HG03571 (cell line): Measurements from ENCODE around the gene MAN2A1.
"Not testable (repeated sequence)": the region's sequence is repeated elsewhere in the genome, so short reads cannot be mapped to it uniquely, and the experiment has no call there.

Source experiments
- ATAC-seq: cut with Tn5 transposase; IDR thresholded peaks from one replicate; pipeline ENCODE4 v1.9.1; 2021; ENCODE audit not compliant: unreplicated experiment

The MAN2A1 gene

DNA sequence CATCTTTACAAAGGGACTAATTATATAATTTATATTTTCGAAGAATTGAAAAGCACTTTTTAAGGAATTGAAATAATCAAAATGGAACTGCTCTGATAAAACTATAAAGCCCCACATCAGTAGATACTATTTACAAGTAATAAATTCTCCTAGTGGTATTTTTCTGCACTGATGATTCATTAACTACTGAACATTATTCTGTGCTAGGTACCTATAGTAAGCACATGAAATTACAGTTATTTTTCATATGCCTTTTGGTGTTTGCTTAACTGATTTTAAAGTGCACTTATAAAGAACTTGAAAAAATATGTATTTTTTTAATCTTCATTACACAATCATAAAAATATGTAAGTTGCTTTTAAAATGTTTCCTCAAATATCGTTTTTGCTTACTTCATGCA lies 123.0 kb downstream of the MAN2A1 start:
- ATAC-seq: no peak

DNA sequence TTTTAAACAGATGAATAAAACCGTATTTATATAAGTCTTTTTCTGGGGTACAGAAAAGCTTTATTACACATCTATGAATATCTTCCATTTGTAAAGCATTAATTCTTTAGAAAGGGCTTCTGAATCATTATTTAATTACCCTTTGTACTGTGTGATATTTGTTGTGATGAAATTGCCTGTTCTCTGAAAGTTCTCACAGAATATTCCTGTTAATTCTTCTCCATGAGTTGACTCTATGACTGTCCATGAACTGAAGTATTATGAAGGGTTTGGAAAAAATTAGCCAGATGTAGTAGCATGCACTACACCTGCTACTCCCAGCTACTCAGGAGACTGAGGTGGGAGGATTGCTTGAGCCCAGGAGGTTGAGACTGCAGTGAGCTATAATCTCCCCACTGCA lies 127.0 kb downstream of the MAN2A1 start:
- ATAC-seq: no peak

DNA sequence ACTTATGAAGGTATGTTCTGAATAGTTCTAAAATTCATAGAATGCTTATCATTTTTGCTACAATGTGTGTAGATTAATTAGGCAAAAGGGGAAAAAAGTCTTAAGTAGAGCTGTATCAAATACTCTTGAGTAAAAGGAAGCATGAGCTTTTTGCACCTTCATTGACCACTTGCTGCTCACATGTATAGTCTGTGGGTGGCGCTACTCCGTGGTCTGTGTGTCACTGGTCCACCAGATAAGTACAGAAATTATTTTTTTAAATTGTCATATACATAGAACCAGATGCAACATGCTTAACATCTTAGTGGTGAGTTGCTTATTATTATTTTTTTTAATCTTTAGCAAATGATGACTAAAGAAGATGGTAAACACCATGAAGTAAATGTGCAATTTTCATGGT lies 130.2 kb downstream of the MAN2A1 start:
- no peak for ATAC-seq

DNA sequence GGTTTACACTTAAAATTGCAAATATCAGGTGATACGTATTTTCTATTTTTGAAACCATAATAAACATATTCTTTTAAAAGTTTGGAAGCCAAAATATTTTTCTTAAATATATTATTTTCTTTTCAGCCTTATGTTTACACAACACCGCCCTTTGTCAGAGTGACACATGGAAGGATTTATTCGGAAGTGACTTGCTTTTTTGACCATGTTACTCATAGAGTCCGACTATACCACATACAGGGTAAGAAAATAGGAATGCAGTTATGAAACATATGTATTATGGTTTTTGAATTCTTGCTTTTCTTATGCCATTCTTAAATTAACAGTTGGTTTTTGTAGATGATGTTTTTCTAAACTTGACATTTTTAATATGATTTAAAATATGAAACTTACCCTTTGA lies 133.9 kb downstream of the MAN2A1 start:
- no peak for ATAC-seq

DNA sequence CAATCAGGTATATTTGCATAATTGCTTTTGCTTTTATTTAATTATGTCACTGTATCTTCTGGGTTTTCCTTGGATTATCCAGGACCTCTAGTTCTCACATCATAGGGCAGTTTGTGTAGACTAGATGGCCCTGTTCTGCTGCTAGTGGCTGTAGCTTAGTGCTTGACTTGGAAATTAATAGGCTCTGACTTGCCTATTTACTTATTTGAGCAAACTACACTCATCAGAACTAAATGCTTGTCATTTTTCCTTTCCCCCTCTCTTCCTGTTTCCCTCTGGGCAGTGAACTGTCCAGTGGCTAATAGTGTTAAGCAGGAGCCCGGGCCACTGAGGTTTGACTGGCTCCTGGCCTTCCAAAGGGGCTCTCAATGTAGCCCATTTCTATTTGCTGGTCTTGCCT lies 135.7 kb downstream of the MAN2A1 start:
- no peak for ATAC-seq

DNA sequence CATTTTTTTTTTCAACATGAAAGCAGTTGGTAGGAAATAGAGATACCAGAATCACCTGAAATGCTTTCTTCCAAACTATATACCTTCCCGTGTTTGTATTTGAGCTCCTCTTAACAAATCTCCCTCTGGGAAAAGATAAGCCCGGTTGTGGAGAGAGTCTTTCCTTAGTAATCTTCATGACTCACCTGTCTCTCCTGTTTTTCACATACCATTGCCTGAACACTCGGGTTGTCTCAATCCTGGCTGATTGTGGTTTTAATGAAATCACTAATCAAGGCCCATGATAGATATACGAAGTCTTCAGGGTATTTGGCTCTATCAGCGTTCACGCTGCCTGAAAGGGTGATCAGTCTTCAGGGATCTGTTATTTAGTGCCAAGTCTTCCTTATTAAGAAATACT lies 136.7 kb downstream of the MAN2A1 start:
- ATAC-seq: no peak

DNA sequence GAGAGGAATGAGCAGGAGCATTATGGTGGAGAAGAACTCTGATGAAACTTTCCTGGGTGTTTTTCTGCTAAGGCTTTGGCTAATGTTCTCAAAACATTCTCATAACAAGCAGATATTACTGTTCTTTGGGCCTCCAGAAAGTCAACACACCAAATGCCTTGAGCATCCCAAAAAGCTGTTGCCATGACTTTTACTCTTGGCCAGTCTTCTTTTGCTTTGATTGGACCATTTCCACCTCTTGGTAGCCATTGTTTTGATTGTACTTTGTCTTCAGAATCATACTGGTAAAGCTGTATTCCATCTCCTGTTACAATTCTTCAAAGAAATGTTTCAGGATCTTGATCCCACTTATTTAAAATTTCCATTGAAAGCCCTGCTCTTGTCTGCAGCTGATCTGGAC lies 139.6 kb downstream of the MAN2A1 start:
- no peak for ATAC-seq

DNA sequence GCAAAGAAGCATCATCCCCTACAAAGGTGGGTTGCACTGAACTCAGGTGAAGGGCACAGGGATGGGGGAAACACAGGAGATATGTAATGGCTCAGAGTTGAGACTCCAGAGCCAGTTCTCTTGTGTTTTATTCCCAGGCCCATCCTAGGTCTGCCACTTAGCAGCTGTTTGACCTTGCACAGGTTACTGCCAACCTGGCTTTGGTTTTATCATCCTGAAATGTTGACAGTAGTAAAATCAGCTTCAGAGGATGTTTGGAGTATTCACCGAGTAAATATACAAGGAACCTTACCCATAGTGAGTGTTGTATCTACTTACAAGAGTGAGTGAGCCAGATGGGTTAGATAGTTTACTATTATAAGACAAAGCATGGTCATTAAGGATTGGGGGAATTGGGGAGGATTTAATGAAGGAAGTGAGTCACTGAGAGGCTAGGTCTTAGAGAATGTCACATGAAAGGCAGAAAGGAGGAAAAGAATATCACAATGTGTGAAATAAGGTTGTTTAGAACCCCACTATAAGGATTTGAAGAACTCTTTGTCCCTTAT lies 141.3 kb downstream of the MAN2A1 start:
- ATAC-seq: no peak

DNA sequence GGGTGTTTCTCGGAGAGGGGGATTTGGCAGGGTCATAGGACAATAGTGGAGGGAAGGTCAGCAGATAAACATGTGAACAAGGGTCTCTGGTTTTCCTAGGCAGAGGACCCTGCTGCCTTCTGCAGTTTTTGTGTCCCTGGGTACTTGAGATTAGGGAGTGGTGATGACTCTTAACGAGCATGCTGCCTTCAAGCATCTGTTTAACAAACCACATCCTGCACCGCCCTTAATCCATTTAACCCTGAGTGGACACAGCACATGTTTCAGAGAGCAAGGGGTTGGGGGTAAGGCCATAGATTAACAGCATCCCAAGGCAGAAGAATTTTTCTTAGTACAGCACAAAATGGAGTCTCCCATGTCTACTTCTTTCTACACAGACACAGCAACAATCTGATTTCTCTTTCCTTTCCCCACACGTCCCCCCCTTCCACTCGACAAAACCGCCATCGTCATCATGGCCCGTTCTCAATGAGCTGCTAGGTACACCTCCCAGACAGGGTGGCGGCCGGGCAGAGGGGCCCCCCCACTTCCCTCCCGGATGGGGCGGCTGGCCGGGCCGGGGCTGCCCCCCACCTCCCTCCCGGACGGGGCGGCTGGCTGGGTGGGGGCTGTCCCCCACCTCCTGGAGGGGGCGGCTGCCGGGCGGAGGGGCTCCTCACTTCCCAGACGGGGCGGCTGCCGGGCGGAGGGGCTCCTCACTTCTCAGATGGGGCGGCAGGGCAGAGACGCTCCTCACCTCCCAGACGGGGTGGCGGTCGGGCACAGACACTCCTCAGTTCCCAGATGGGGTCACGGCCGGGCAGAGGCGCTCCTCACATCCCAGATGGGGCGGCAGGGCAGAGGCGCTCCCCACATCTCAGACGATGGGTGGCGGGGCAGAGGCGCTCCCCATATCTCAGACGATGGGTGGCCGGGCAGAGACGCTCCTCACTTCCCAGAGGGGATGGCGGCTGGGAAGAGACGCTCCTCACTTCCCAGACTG lies 142.8 kb downstream of the MAN2A1 start:
- ATAC-seq: not testable (repeated sequence)

DNA sequence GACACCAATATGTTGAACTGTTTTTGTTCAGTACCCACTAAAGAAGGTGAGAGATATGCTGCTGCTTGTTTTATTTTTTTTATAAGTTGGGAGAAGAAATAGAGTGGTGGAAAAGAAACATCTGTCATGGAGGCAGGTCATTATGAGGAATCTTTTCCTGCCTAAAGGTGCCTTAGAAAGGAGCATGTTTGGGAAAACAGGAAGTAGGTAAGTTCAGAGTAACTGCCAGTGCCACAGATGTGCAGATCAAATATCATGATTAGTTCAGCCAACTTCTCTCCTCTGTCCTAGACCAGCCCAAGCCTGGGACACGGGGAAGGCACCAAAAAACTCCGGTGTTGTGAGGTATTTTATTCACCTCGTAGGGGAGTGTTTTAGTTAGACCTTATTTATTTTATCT lies 144.2 kb downstream of the MAN2A1 start:
- no peak for ATAC-seq

DNA sequence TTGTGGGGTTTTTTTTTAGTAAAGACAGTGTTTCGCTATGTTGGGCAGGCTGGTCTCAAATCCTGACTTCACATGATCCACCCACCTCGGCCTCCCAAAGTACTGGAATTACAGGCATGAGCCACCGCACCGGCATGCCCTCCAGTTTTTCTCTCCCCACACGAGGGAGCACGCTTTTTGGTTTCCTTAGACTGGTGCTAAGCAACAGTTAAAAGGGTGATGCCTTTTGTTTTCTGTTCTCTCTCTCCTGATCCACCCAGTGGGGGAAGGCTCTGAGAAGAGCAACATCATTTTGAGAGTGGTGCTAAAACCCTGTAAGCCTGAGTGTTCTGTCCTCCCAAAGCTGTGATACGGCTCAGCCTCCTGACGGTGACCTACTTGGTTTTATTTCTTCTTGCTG lies 146.6 kb downstream of the MAN2A1 start:
- ATAC-seq: no peak

DNA sequence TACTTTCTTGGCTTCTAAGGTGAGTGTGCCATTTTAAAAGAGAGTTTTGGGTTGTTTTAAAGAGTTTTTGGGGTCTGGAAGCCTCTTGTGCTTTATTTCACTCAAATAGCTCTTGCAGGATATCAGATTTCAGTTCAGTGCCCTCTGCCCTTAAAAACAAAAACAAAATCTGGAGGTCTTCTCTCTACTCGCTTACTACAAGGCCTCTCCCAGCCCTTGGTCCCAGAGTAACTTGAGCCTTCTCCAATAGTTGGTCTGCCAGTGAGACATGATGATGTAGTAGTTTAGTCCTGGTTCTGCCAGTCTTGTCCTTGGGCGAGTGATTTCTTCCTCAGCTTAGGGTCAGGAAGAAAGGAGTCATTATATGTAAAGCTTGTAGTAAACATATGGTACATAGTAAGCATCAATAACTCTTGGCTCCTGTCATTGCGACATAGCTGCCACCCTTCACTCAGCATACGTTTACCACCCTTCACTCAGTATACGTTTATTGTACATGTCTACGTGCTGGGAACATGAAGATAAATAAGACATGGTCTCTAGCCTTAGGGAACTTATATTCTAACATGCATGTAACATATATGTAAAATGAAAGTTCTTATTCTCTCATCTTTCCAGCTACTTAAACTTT lies 147.6 kb downstream of the MAN2A1 start:
- no peak for ATAC-seq

DNA sequence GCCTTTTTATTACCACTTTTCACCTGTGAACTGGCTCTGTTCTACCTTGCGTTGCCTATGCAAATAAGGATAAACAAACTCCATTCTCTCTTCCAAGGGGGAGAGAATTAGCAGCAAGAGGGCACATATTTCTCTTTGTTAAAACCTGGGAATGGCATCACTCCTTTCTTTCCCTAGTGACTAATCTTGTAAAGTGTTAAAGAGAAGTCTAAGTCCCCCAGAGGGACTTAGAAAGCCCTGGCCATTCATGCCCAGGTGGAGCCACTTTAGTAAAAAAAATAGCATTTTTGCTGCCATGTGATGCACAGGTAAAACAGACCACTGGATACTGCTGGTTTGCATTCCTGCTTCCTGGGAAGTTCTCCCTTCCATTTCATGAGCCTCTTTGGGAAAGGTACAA lies 148.4 kb downstream of the MAN2A1 start:
- no peak for ATAC-seq

DNA sequence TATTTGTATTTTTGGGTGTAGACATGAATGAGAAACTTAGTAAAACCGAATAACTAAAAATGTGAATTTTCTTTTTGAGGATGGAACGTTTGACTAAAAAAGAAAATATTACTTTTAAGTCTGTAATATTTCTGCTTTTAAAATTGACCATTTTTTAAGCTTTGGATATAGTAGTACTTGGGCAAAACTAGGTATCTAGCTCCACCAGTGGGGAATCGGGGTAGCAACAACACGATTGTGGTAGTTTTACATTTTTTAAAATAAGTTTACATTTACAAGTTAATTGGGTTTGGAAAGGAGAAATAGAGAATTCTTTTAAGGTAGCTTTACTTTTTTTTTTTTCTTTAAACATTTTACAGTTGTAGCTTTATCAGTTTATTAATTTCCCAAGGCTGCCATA lies 154.4 kb downstream of the MAN2A1 start:
- ATAC-seq: no peak

DNA sequence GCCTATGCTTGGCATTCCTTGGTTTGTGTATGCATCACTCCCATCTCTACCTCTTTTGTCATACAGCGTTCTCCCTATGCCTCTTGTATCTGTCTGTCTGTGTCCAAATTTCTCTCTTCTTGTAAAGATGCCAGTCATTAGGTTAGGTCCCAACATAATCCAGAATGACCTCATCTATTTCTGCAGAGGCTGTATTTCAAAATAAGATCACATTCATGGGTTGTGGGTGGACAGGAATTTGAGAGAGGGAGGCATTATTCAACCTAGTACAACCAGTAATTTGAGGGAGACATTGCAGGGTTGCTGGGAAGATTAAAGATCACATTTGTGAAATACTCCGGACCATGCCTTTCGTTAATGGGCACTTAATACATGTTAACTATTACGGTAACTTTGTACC lies 155.0 kb downstream of the MAN2A1 start:
- no peak for ATAC-seq

DNA sequence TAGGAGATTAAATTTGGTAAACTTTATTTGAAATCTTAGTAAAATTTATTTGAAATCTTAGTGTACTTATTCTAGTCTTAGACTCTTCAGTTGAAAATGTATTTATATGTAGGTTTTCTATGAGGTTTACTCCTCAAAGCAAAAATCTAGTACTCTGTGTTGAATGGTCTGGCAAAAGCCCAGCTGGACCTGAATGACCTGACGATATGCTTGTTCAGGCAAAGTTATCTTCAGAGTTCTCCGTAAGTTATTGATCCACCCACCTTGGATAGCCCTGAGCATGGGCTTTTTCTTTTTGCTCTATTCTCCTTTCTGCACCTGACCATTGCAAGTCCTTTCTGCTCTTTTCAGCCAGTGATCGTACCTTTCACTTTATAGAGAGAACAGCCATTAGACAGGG lies 158.4 kb downstream of the MAN2A1 start:
- ATAC-seq: no peak

DNA sequence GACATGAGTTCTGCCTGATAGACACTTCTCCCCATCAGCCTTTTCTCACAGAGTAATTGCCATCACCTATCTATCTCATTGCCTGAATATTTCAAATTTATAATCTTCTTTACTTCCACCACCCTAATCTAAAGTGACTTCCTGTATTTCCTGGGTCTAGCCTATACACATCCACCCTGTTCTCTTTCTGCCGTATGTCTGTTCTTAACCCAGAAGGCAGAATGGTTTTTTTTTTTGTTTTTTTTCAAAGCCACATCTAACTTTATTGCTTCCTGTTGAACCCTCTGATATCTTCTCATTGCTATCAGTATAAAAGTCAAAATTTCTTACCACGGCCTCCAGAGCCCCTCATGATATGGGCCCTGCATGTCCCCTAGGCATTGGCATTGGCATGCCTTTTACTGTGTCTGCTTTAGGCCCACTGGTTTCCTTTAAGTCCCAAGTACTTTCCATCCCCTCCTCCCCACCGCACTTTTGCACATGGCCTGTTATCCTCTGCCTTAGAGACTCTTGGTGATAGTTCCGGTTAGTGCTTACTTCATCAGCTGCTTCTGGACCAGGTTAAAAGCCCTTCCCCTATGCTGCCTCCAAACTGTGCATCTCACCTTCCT lies 159.9 kb downstream of the MAN2A1 start:
- ATAC-seq: no peak

DNA sequence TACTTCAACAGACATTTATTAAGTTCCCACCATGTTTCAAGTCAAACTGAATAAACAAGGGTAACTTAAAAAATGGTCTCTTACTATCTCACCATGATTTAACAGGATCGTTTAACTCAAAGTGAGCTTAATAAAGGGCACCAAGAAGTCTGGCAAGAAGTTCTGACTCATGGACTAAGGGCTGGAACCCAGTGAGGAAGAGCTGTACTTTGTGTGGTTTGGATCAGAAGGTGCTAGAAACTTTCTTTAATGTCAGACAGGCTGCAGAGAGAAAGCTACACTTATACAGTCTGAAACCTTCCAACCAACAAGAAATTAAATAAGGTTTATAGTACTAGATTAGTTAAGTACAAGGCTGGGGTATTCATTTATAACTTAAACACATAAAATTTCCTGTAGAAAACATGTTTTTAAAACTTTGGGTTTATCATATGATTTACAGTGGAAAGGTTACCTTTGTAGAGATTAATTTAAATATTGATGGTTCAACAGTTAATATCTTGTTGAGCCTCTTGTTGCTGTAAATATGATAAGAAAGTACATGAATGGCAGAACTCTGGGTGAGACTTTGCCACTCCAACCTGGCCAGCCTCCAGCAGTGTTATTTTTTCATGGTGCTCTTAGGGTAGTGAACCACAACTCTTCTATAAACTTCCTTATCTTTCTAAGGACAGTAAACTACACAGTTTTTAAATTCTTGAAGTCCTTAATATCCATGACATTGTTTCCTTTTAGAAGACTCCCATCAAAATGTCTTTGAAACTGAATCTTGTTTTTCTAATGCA lies 162.8 kb downstream of the MAN2A1 start:
- ATAC-seq: no peak

DNA sequence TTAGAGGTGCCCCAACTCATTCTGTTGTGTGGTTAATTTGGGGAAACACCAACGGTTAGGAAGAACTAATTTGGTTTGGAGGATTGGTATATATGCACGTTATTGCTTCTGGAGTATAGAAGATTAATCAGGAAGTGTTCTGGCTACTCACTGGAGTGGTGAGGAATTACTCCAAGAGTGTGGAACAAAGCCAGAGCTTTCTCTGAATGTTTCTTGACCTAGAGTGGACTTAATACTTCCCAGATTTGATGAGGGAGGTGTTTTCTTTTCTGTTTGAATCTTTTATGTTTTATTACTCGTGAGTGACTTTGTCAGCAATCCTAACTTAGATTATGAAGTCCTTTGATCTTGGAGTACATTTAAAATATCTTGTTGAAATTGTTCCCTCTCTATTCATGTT lies 163.7 kb downstream of the MAN2A1 start:
- no peak for ATAC-seq

DNA sequence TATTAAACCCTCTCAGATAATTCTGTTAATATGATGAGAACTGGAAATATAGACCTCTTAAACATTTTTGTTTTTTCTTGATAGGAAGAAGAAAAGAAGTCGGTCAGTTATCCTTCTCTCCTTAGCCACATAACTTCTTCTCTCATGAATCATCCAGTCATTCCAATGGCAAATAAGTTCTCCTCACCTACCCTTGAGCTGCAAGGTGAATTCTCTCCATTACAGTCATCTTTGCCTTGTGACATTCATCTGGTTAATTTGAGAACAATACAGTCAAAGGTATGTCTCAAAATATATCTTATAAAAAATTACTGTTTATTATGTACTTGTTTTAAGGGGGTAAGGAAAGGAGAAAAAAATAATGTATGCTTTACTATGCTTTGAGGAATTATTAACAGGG lies 165.3 kb downstream of the MAN2A1 start:
- ATAC-seq: no peak
